ENCODE measurements around the gene FEM1A. TPM values are rescaled to one million over a fixed set of nuclear protein-coding genes. Genes with fewer than 3 reads are reported as not detected.
"Not testable (repeated sequence)": the region's sequence is repeated elsewhere in the genome, so short reads cannot be mapped to it uniquely, and the experiment has no call there.

FEM1A gene
- total RNA-seq = 11.0 to 11.5 TPM (median 11.5 TPM) in 3 replicates

- Mint-ChIP-seq H3K27me3 (ENCODE audit: low read depth) (peaks cover 7% of the 10 kb centered on the region), H3K9me3 (no peaks in the 10 kb centered on the region), H3K4me3 (peak within 1 kb of the TSS; percentile 76), H3K4me1 (peaks cover 13% of the 10 kb centered on the region), H3K27ac (peak within 1 kb of the TSS; percentile 86), H3K36me3 (peaks cover 3% of the 10 kb centered on the region)
- peak; percentile 96 to 99 for DNase-seq (ENCODE audit: low spot score in 2 of 2, unreplicated experiment in 2 of 2)
- peak; percentile 96 for TF ChIP-seq CTCF (IDR thresholded peaks at IDR 0.05; ENCODE audit: unreplicated experiment)
Measured at GRCh38 chr19:4791183-4792018, at the start of gene FEM1A. Gene FEM1A, plus strand, starts transcription at chr19:4791734. Its CDS starts 121 bp downstream, at chr19:4791855.

GRCh38 chr19:4742723-4743646 is 48.5 kb upstream of the FEM1A start:
- no peak overlapping the region for H3K4me3 Mint-ChIP-seq
- H3K27ac Mint-ChIP-seq = no peak overlapping the region
- no peak for DNase-seq (ENCODE audit: low spot score in 2 of 2, unreplicated experiment in 2 of 2)
- no peak for TF ChIP-seq CTCF (IDR thresholded peaks at IDR 0.05; ENCODE audit: unreplicated experiment)
- H3K36me3 Mint-ChIP-seq = no peaks in the 10 kb centered on the region
- no peaks in the 10 kb centered on the region for H3K9me3 Mint-ChIP-seq
- peaks cover 37% of the 10 kb centered on the region for H3K27me3 Mint-ChIP-seq (ENCODE audit: low read depth)
- peaks cover 12% of the 10 kb centered on the region for H3K4me1 Mint-ChIP-seq

GRCh38 chr19:4744451-4745174 is 46.9 kb upstream of the FEM1A start:
- H3K4me1 Mint-ChIP-seq = peaks cover 12% of the 10 kb centered on the region
- H3K36me3 Mint-ChIP-seq = no peaks in the 10 kb centered on the region
- H3K4me3 Mint-ChIP-seq = no peak overlapping the region
- H3K27ac Mint-ChIP-seq = peak overlapping the region; percentile 53
- H3K27me3 Mint-ChIP-seq (ENCODE audit: low read depth) = peaks cover 45% of the 10 kb centered on the region
- TF ChIP-seq CTCF (IDR thresholded peaks at IDR 0.05; ENCODE audit: unreplicated experiment) = no peak
- no peaks in the 10 kb centered on the region for H3K9me3 Mint-ChIP-seq
- no peak for DNase-seq (ENCODE audit: low spot score in 2 of 2, unreplicated experiment in 2 of 2)

- H3K4me1 Mint-ChIP-seq = peaks cover 12% of the 10 kb centered on the region
- H3K9me3 Mint-ChIP-seq; H3K36me3 Mint-ChIP-seq; H3K4me3 Mint-ChIP-seq; DNase-seq (ENCODE audit: low spot score in 2 of 2, unreplicated experiment in 2 of 2): not testable (repeated sequence)
- H3K27ac Mint-ChIP-seq = peak overlapping the region; percentile 53
- peaks cover 50% of the 10 kb centered on the region for H3K27me3 Mint-ChIP-seq (ENCODE audit: low read depth)
Measured at GRCh38 chr19:4745175-4745574, 46.4 kb upstream of the FEM1A start.

GRCh38 chr19:4745986-4746385 is 45.5 kb upstream of the FEM1A start:
- H3K36me3 Mint-ChIP-seq = no peaks in the 10 kb centered on the region
- H3K4me3 Mint-ChIP-seq = no peak overlapping the region
- no peak overlapping the region for H3K27ac Mint-ChIP-seq
- DNase-seq (ENCODE audit: low spot score in 2 of 2, unreplicated experiment in 2 of 2) = no peak
- no peak for TF ChIP-seq CTCF (IDR thresholded peaks at IDR 0.05; ENCODE audit: unreplicated experiment)
- H3K4me1 Mint-ChIP-seq = peaks cover 12% of the 10 kb centered on the region
- H3K9me3 Mint-ChIP-seq = no peaks in the 10 kb centered on the region
- peaks cover 48% of the 10 kb centered on the region for H3K27me3 Mint-ChIP-seq (ENCODE audit: low read depth)
